GM12891 (cell line): ENCODE results near the gene ELOVL6.

Experiments
- DNase-seq: peaks from one replicate; pipeline ENCODE4 v3.0.0; 2011; ENCODE audit warnings: low spot score; ENCODE audit not compliant: insufficient read length
- FAIRE-seq: peaks from 2 replicates; lab custom pipeline; 2011; peaks lifted over from hg19 to GRCh38; lab: Jason Lieb, UNC
- PAX5 ChIP-seq: IDR thresholded peaks from 2 replicates; pipeline ENCODE4 v1.6.1; 2011; ENCODE audit warnings: low read length, moderate library complexity, mild to moderate bottlenecking; ENCODE audit not compliant: insufficient read depth, severe bottlenecking
- POLR2A ChIP-seq: IDR thresholded peaks from 2 replicates; pipeline ENCODE4 v1.6.1; 2011; ENCODE audit warnings: low read depth, low read length, control low read depth
- POLR2AphosphoS5 ChIP-seq: IDR thresholded peaks from 2 replicates; pipeline ENCODE4 v1.6.1; 2011; ENCODE audit warnings: low read depth, low read length, control low read depth
- POU2F2 ChIP-seq: IDR thresholded peaks from 2 replicates; pipeline ENCODE4 v1.6.1; 2011; ENCODE audit warnings: low read depth, mild to moderate bottlenecking, control low read depth, low read length, moderate library complexity
- SPI1 ChIP-seq: IDR thresholded peaks from 2 replicates; pipeline ENCODE4 v1.6.1; 2011; ENCODE audit warnings: low read depth, low read length, control low read depth
- TAF1 ChIP-seq: IDR thresholded peaks from 2 replicates; pipeline ENCODE4 v1.6.1; 2011; ENCODE audit warnings: low read depth, low read length, control low read depth

Gene ELOVL6

GRCh38 chr4:110128472-110128919 is 69.9 kb downstream of the ELOVL6 start:
- FAIRE-seq, result peak; percentile 9
- TF ChIP-seq PAX5 (no peak), TAF1 (no peak), POLR2AphosphoS5 (no peak), POU2F2 (no peak), SPI1 (no peak), POLR2A (no peak)
- no peak for DNase-seq

GRCh38 chr4:110128029-110128428 is 70.4 kb downstream of the ELOVL6 start:
- FAIRE-seq (no peak), DNase-seq (no peak)
- TF ChIP-seq TAF1, result no peak
- no peak for TF ChIP-seq PAX5
- TF ChIP-seq SPI1, result no peak
- TF ChIP-seq POLR2A, result no peak
- no peak for TF ChIP-seq POU2F2
- TF ChIP-seq POLR2AphosphoS5, result no peak

- TF ChIP-seq POLR2AphosphoS5, result no peak
- no peak for TF ChIP-seq POLR2A
- no peak for TF ChIP-seq TAF1
- no peak for FAIRE-seq
- no peak for DNase-seq
Measured at GRCh38 chr4:110124711-110125110, 73.7 kb downstream of the ELOVL6 start.

- FAIRE-seq (no peak), DNase-seq (no peak)
- no peak for TF ChIP-seq PAX5
- no peak for TF ChIP-seq SPI1
- no peak for TF ChIP-seq TAF1
Measured at GRCh38 chr4:110122201-110122600, 76.2 kb downstream of the ELOVL6 start.

- DNase-seq, result no peak
- TF ChIP-seq PAX5 (no peak), SPI1 (no peak), TAF1 (no peak), POLR2AphosphoS5 (no peak), POU2F2 (no peak), POLR2A (no peak)
- FAIRE-seq, result no peak
Measured at GRCh38 chr4:110120506-110120905, 77.9 kb downstream of the ELOVL6 start.

- peak; percentile 57 for FAIRE-seq
- DNase-seq, result no peak
- no peak for TF ChIP-seq POU2F2
- no peak for TF ChIP-seq SPI1
- TF ChIP-seq POLR2AphosphoS5, result no peak
- TF ChIP-seq POLR2A, result no peak
- no peak for TF ChIP-seq PAX5
- no peak for TF ChIP-seq TAF1
Measured at GRCh38 chr4:110119880-110120279, 78.5 kb downstream of the ELOVL6 start.

GRCh38 chr4:110119337-110119736 is 79.1 kb downstream of the ELOVL6 start:
- TF ChIP-seq POLR2A, result no peak
- FAIRE-seq (peak; percentile 50), DNase-seq (no peak)

- no peak for TF ChIP-seq TAF1
- TF ChIP-seq SPI1, result no peak
- TF ChIP-seq POU2F2, result no peak
- TF ChIP-seq PAX5, result no peak
- no peak for TF ChIP-seq POLR2A
- no peak for TF ChIP-seq POLR2AphosphoS5
Measured at GRCh38 chr4:110112056-110112455, 86.4 kb downstream of the ELOVL6 start.

GRCh38 chr4:110109455-110109854 is 89.0 kb downstream of the ELOVL6 start:
- TF ChIP-seq SPI1, result no peak
- no peak for TF ChIP-seq POLR2AphosphoS5
- TF ChIP-seq TAF1, result no peak
- TF ChIP-seq POU2F2, result no peak
- TF ChIP-seq POLR2A, result no peak
- TF ChIP-seq PAX5, result no peak
- FAIRE-seq, result no peak
- no peak for DNase-seq

More at GRCh38 chr4:110112056-110112455, 86.4 kb downstream of the ELOVL6 start:
- no peak for DNase-seq
- FAIRE-seq, result no peak

GRCh38 chr4:110108960-110109359 is 89.5 kb downstream of the ELOVL6 start:
- TF ChIP-seq POU2F2, result no peak
- no peak for TF ChIP-seq TAF1
- no peak for TF ChIP-seq POLR2A
- no peak for TF ChIP-seq PAX5
- TF ChIP-seq SPI1, result no peak
- TF ChIP-seq POLR2AphosphoS5, result no peak
- FAIRE-seq (no peak), DNase-seq (no peak)

- DNase-seq (peak; percentile 16), FAIRE-seq (peak; percentile 91)
- TF ChIP-seq SPI1 (peak; percentile 81), TAF1 (no peak)
Measured at GRCh38 chr4:110108422-110108821, 90.0 kb downstream of the ELOVL6 start.

GRCh38 chr4:110107866-110108265 is 90.5 kb downstream of the ELOVL6 start:
- DNase-seq (no peak), FAIRE-seq (no peak)
- TF ChIP-seq POU2F2 (no peak), PAX5 (no peak), POLR2A (no peak), POLR2AphosphoS5 (no peak), TAF1 (no peak), SPI1 (no peak)
